ENCODE results near the gene TMEM9.

Gene TMEM9

DNA sequence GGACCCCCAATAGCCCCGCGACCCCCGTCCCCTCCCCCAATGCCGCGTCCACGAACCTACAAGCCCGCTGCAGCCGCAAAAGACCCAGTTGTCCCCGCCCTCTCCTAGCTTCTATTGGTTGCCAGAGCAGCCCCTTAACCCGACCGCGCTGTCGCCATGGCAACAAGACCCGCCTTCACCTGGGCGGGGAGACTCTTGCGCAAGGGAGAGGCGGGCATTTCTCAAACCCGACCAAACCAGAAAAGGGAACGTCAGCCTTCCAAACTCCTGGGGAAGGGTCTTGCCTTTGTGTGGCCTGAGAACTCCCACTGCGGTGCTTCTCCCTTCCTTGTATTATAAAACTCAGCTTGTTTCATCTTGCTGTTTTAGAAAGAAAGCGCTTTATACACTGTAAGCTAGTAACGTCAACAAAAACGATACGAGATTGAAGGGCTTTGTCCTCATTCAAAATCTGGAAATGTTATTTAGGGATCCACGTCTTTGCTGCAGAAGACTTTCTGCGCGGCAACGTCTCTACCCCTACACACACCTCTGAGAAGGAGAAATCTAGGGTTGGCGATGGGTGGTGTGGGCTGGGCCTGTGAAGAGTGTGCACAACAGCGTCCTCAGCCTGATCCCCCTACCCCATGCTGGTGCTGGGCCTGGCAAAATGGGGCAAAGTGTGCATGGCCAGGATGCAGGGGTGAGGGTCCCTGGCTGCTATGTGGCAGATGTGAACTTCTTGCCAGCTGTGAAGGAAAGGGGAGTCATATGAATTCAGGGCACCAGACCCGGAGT is at the start of gene TMEM9:
Gene TMEM9 (minus strand): TSS at position 86 of the 777 bp plus-strand sequence. CDS start 551 bp downstream, outside the sequence.
- peak; percentile 68 for DNase-seq

DNA sequence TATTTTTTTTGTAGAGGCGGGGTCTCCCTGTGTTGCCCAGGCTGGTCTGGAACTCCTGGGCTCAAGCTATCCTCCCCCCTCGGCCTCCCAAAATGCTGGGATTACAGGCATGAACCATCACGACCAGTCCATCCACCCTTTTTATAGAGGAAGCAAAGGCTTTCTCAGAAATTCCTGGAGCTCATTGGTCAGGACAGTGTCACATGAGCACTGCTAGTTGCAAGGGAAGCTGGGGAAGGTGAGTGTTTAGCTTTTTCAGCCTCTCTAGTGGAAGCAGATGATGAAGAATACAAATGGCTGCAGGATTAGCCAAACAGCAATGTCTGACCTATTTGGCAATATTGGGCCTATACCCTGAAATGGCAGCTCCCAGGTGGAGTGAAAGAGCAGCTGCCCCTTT is 44.3 kb upstream of the TMEM9 start:
- no peak for DNase-seq

DNA sequence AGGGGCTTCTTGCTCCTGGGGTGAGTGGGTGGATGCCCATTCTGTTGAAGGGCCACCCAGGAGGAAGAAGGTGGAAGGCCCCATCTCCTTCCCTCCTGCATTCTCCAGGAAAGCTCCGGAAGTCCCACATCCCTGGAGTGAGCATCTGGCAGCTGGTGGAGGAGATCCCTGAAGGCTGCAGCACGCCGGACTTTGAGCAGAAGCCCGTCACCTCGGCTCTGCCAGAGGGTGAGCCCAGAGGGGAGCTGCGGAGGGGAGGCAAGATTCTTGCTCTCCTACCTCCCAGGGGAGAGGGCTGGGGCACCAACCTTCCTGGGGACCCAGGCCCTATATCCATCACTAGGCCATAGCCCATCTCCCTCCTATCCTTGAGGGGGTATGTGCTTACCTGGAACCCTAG is 39.8 kb upstream of the TMEM9 start:
- no peak for DNase-seq

DNA sequence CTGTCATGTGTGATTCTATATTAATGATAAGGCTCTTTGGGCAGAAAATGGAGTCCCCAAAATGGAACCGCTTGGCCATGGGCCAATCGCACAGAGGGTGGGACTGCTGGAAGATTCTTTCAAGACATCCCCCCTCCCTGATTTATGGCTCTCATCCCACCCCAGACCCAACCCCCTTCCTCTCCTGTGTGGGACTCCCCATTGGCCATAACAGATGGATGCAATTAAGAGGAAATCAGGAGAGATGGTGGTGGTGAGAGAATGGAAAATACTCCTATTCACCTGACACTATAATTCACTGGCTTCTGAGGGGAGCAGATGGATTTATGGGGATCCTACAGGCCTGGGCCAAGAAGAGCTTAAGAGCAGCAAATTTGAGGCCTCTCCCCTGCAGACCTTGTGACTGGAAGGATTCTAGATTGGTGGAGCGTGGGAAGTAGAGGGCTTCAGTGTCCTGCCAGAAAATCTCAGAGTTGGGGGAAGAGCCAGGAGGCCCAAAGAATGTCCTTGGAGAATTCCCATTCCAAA is 38.1 kb upstream of the TMEM9 start:
- DNase-seq = no peak

DNA sequence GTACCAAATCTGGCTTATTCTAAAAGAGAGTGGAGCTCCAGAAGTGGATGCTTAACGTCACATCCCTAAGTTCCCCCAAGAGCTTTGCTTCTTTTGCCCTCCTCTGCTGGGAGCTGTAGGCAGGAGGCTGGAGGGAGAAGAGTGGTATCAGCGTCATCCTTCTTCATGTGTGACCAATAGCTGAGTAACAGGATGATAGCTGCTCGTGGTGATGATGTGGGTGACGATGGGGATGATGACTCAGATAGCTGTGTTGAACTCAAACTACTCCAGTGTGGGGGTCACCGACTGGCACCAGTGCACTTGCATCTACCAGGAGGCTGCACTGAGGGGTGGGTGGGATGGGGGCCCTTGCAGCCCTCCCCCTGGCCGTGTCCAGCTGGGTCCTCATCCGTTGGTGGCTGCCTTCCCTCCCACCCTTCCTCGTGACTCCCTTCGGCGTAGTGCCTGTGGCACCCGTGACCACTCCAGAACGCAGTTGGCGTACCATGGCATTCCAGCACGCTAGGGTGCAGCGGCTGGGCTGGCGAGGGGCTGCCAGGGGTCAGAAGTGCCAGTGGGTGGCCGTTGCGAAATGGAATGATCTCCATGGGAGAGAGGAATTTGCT is 37.5 kb upstream of the TMEM9 start:
- DNase-seq = no peak

DNA sequence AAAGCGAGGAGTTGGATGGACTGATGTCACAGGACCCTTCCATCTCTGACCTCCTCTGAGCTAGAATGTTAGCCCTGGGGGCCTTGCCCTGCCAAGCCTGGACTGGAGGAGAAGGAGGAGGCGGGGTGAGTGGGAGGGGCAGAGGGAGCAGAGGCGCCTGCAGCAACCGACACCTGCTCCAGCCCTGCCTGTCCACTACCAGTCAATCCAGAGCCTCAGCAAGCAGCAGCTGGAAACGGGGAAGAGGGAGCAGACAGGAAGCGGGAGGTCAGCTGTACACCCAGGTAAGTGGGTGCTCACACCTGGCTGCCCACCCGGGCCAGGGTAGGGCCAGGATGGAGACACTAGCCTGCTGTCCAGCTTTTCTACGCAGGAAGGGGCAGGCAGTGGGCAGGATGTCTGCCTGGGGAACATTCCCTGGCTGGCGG is 36.4 kb upstream of the TMEM9 start, which contains the start of gene IGFN1:
Gene IGFN1 (plus strand): TSS at position 201 of the 428 bp plus-strand sequence. CDS start 2,470 bp downstream, outside the sequence.
- DNase-seq = peak; percentile 4

DNA sequence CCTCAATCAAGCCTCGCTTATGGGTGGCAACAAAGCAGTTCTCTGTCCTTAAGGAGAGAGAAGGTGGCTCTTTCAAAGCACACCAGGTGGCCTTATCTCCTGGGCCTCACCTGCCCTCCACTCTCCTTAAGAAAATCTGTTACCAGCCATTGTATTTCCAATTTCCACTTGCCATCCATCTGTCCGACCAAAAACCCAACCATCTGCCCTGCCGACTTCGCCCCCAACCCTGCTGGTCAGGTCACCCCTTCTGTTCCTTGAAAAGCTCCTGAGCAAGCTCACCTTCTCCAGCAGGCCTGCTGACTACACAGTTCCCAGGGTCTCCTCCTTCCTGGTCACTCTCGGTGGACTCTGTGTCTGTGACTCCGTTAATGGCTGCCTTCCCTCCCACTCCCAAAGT is 35.7 kb upstream of the TMEM9 start:
- DNase-seq = no peak

DNA sequence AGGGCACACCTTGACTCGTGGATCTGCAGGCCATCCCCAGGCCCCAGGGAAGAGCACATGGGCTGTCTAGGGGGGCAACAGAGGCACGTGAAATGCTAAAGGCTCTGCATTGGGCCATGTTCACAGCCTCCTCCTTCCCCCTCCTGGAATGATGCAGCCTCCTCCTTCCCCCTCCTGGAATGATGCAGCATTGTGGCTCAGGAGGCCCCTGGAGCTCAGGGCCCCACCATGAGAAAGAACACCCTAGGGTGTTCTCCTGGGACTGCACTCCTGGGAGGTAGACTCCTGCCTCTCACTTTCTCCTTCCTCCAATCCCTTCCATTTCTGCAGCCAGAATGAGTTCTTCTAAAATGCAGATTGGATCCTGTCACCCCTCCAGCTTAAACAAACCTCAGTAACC is 34.8 kb upstream of the TMEM9 start:
- DNase-seq = no peak

DNA sequence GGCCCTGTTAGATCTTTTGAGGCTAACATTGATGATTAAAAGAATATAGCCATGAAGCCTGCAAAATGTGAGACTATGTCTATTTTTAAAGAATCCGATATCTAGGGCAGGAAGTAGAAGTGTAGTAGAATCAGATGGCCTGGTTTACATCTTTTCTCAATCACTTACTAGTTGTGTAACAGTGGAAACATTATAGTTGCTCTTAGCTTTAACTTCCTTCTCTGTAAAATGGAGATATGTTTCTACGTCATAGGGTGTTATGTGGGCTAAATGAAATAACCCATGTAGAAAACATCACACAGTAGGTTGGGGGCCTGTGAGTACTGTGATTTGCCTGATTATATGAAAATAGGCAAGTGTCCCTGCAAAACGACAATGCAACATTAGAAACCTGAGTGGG is 31.9 kb upstream of the TMEM9 start:
- no peak for DNase-seq

DNA sequence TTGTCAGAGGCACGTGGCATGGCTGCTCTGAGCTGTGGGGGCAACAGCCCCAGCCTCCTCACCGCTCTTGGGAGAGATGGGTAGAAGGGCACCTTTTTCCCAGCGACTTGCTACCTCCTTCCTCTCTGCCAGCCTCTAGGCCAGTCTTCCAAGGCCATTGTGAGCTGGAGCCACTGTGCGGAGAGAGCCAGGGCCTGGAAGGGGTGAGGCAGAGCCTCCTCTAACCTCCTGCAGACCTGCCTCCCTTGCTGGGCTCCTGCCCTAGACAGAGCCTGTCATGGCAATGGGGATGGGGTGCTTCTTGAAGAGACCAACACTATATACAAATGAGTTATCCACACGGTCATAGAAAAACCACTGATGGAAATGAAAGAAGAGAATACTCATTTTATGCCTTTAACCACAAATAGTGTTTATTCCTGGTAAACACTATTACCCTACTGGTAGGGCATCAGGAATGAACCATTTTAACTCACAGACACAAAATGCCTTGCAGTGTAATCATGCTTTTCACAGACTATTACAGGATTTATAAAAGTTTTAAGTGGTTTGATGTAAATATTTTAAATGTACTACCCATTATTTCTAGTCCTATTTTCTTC is 31.4 kb upstream of the TMEM9 start:
- DNase-seq = no peak

DNA sequence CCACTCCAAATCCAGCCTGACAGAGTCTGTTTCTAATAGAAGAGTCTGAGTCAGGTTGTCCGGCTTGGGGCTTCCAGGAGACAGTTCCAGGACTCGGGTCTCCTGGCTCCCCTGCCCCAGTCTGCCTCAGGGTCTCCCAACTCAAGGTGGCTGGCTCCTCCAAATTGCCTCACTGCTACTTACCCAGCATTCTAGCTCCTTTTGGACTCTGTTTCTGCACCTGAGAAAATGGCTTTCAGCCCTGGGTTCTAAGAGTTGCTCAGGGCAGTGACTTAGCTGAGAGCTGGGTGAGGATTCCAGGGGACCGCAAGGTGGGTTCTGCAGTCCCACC is 30.8 kb upstream of the TMEM9 start:
- no peak for DNase-seq

DNA sequence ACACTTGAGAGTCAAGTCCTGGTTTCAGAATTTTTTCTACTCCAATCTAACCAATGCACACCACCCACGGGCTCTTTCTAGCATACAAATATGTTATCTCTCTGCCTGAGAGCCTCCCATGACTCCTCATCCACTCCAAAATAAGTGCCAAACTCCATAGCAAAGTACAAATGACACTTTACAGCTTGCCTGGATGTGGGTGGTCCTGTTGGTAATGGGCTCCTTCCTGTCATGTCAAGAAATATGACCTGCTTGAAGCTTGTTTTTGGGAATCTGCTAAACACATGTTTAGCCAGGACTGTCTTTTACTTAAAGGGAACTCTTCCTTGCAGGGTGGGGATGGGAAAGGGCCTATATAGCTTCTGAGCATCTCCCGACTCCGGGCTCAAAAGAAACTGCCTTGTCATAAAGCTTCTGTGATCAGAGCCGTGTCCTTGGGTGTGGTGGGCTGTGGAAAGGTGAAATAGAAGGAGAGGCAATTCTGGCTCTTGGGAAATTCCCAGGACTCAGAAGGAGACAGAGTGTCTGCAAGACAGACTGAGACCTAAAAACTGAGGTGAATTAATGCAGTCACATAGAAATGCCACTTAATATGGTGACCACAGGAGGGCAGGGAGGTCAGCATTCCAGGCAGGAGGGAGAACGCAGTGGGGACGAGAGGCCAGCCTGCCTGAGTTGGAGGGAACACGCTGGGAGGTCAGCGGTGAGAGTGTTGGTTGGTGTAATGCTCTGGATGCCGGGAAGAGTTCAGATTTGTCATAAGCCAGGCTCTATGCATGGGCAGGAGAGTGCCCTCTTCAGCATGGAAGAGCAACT is 30.2 kb upstream of the TMEM9 start:
- DNase-seq = no peak

DNA sequence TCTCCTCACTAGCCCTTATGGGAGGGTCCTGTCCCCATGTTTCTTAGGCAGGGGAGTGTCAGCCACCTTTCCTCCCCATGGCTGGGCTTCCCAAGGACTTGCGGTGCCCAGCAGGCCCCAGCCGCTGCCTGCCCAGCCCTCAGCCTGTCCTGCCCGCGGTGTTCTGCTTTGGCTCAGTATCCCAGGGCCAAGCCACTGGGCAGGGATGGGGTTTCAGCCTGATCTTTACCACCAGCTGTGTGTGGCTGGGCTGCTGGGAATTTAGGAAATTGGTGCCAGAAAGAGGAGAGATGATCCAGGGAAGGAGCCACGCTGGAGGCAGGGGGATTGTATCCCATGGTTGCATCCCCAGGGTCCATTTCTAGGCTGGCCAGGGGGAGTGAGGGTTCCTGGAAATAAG is 29.5 kb upstream of the TMEM9 start:
- no peak for DNase-seq

DNA sequence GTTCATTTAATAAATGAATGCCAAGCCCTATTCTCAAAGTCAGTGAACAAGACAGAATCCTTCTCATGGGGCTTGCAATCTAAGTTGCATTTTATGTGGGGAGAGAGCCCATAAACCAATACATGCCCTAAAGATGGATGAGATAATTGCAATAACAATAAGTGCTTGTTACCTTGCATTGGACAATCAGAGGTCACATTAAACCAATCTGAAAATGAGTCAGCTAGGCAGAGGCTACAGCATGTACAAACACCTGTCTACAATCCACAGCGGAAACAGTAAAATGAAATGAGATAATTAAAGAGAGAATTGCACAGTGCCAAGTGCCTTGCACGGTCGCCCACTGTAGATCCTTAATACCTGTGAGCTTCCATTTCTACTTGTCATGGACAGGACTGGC is 28.9 kb upstream of the TMEM9 start:
- peak; percentile 45 for DNase-seq

DNA sequence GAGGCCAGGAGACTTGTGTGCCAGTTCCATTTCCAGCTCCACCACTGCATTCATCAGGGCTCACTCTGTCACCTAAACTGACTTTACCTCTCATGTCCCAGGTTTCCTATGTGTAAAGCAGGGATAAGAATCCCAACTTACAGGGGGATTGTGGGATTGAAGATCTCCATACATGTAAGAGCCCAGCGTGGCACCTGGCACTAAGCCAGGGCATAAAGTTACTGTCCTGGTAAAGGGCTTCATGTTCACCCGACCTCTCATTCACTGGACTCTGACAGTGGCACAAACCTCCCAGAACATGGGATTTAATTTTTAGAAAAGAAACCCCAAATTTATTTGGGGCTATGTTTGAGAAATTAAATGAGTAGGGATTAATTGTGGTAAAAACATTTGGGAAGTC is 27.5 kb upstream of the TMEM9 start:
- no peak for DNase-seq

DNA sequence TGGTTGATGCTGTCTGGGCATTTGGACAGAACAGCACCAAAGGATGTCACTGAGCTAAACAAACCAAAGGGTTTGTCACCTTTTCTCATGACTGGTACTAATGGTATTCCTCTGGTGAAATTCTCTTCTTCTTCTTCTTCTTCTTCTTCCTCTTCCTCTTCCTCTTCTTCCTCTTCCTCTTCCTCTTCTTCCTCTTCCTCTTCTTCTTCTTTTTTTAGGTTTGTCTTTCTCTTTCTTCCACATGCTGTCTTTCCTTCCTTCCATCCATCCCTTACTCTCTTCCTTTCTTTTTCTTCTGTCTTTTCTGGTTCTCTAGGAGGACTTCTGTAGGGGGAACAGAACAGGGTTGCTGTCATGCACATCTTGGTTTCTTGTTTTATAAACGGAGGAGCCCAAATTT is 27.0 kb upstream of the TMEM9 start:
- no peak for DNase-seq

DNA sequence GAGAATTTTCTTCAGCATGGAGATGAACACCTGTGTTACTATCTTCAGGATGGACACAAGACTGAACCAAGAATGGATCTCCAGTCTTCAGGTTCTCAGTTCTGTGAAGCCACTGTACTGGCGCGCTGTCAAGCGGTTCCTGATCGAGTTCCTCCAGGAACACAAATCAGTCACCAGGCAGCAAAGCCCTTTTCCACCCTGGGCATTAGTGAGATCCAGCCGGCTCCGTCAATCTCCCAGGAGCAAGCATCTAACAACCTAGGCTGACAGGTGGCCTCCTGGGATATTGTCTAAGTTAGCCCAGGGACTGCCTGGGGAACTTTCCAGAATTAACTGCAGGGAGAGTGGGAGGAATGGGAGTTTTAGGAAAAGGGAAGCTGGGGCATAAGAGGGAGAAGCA is 26.6 kb upstream of the TMEM9 start:
- DNase-seq = no peak

DNA sequence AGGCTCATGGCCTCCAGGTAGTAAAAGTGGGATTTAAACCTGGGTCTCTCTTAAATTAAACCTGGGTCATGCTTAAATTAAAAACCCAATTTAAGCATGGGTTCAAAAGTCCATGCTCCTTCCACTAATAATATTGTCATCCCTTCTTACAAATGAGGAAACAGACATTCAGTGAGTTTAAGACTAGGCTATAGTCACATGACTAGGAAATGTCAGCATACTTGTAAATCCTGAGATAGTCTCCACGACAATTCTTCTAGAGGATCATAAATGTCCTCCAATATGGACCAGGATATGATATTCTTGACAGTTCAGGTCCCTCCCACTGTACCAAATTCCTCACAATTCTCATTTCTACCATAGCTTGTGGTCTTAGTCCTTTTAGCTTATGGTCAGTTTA is 25.9 kb upstream of the TMEM9 start:
- DNase-seq = no peak

DNA sequence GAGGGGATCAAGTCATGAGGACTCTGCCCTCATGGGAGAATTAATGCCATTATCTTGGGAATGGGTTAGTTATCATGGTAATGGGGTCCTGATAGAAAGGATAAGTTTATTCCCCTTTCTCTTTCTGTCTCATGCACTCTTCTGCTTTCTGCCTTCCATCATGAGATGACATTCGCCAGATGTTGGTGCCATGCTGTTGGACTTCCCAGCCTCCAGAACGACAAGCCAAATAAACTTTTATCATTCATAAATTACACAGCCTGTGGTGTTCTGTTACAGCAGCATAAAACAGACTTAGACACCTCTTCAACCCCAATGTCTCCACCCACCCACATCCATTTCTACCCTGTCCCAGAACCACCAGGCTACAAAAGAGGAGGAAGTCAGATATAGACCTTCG is 24.4 kb upstream of the TMEM9 start:
- no peak for DNase-seq

DNA sequence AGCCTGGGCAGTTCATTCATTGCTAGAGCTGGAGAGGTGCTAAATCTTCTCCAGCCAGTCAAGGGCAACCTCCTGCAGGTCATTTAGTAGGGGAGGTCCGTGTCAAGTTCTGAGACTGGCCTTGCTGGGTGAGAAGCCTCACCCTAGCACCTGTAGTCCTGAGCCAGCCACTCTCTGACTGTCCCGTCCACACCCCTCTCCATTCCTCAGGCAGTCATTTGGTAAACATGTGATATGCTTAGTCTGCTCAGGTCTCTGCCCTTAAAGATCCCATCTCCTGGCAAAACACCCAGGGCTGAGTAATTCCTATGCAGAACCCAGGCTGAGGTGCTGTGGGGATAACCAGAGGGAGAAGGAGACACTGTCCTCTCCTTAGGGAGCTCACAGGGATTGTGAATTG is 22.7 kb upstream of the TMEM9 start:
- DNase-seq = no peak

DNA sequence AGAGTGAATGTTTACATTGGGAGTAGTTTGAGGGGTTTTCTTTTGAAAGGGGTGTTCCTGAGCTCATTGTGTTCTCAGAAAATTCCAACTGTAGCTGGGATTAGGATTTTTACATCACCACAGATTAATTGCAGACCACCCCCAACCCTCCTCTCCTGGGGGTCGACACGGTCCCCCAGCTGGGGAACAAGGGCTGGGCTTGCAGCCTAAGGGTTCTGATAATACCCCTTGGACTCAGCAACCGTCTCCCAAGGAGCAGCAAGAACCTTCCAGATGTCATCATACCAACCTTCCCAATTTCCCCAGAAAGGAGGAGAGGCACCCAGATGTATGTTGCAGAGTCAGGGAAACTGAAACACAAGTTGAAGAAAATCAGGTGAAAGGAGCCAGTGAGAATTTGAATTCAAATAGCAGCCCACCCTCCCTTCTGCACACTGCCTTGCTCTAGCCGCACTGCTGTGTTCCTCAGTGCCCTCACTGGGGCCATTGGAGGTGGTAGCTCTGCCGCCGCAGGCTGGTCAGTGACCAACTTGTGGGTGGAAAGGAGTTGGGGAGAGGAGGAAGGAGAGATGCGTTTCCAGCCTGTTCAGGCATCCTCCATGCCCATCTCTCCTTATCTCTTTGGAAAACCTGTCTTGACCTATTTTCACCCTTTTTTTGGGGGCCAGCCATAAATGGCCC is 21.7 kb upstream of the TMEM9 start:
- DNase-seq = no peak

DNA sequence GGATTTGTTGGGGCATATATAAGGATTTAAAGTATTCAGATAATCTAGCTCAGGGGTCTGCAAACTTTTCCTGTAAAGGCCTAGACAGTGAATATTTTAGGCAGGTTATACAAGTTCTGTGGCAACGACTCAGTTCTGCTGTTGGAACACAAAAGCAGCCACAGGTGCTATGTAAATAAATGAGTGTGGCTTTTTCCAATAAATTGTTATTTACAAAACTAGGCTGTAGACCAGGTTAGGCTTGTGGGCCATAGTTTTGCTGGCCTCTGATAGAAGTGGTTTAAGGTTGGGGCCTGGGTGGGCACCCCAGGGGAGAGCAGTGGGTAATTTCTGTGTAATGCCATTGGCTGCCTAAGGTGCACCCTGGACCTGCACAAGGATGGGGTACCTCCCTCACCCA is 19.5 kb upstream of the TMEM9 start:
- DNase-seq = no peak

All from NCI-H1417 treated with DMSO at 0.1 percent for 48 hours (cell line).